DOHH2 (cell line): ENCODE results near the gene GGT7.

Experiments used
- H3F3A ChIP-seq: fragments of 200-600 bp; sonication (generic), shearing (Covaris generic); 2 replicates; pipeline ENCODE4 v1.6.0; 2016; ENCODE audit warnings: antibody characterized with exemption, mild to moderate bottlenecking; ENCODE audit not compliant: control insufficient read depth, insufficient read depth
- H3K27ac ChIP-seq: fragments of 200-600 bp; sonication (generic); 2 replicates; pipeline ENCODE4 v1.5.1; 2014; ENCODE audit warnings: low read depth, mild to moderate bottlenecking, low read length, moderate library complexity
- H3K27me3 ChIP-seq: fragments of 200-600 bp; sonication (generic); 2 replicates; pipeline ENCODE4 v1.6.1; 2014; ENCODE audit warnings: mild to moderate bottlenecking, low read length, mixed read lengths; ENCODE audit not compliant: control insufficient read depth
- H3K36me3 ChIP-seq: fragments of 200-600 bp; sonication (generic); 2 replicates; pipeline ENCODE4 v1.6.1; 2014; ENCODE audit warnings: mild to moderate bottlenecking, low read length, moderate library complexity, mixed read lengths; ENCODE audit not compliant: control insufficient read depth
- H3K4me1 ChIP-seq: fragments of 200-600 bp; sonication (generic); 2 replicates; pipeline ENCODE4 v1.6.1; 2014; ENCODE audit warnings: mild to moderate bottlenecking, low read length, mixed read lengths; ENCODE audit not compliant: control insufficient read depth
- H3K4me2 ChIP-seq: fragments of 200-600 bp; sonication (generic); 2 replicates; pipeline ENCODE4 v1.6.0; 2014; ENCODE audit warnings: mild to moderate bottlenecking, low read length, moderate library complexity
- H3K4me3 ChIP-seq: fragments of 200-600 bp; sonication (generic); 2 replicates; pipeline ENCODE4 v1.5.1; 2014; ENCODE audit warnings: mild to moderate bottlenecking, low read length, mixed read lengths
- H3K79me2 ChIP-seq: fragments of 200-600 bp; sonication (generic); 2 replicates; pipeline ENCODE4 v1.6.1; 2014; ENCODE audit warnings: mild to moderate bottlenecking, low read length, mixed read lengths; ENCODE audit not compliant: control insufficient read depth
- H3K9me2 ChIP-seq: fragments of 200-600 bp; sonication (generic); replicated peaks from 2 replicates; pipeline ENCODE4 v1.6.1; 2014; ENCODE audit warnings: mild to moderate bottlenecking, low read length, mixed read lengths; ENCODE audit not compliant: control insufficient read depth
- H3K9me3 ChIP-seq: fragments of 200-600 bp; sonication (generic); 2 replicates; pipeline ENCODE4 v1.6.1; 2014; ENCODE audit warnings: antibody characterized with exemption, low read length, mixed read lengths; ENCODE audit not compliant: control insufficient read depth, insufficient read depth
- H4K20me1 ChIP-seq: fragments of 200-600 bp; sonication (generic); 2 replicates; pipeline ENCODE4 v1.6.0; 2014; ENCODE audit warnings: low read depth, mild to moderate bottlenecking, antibody characterized with exemption, low read length, moderate library complexity; ENCODE audit not compliant: control insufficient read depth, insufficient read depth
- CTCF ChIP-seq: fragments of 200-600 bp; sonication (generic); IDR thresholded peaks from one replicate; pipeline ENCODE4 v1.5.1; 2014; ENCODE audit warnings: antibody characterized with exemption, mild to moderate bottlenecking, low read depth, low read length; ENCODE audit not compliant: poor library complexity, severe bottlenecking
- EZH2phosphoT487 ChIP-seq: fragments of 200-600 bp; sonication (generic); IDR thresholded peaks from 2 replicates; pipeline ENCODE4 v1.6.1; 2017; ENCODE audit warnings: borderline replicate concordance, mild to moderate bottlenecking, antibody characterized with exemption, low read length, moderate library complexity, mixed read lengths

GGT7 gene

GRCh38 chr20:34896086-34896621 lies 23.5 kb upstream of the GGT7 start:
- Histone ChIP-seq H3K36me3 (no peaks in the 10 kb centered on the region), H4K20me1 (no peaks in the 10 kb centered on the region), H3K9me2 (no peaks in the 10 kb centered on the region), H3K27ac (no peak overlapping the region), H3K9me3 (no peaks in the 10 kb centered on the region), H3K4me1 (no peaks in the 10 kb centered on the region), H3K4me3 (no peak overlapping the region), H3K4me2 (no peak overlapping the region), H3F3A (no peaks in the 10 kb centered on the region), H3K79me2 (no peaks in the 10 kb centered on the region), H3K27me3 (peaks cover 8% of the 10 kb centered on the region; the same call in 1 of the 2 replicates)
- TF ChIP-seq CTCF (no peak), EZH2phosphoT487 (no peak)

GRCh38 chr20:34895465-34895864 lies 22.8 kb upstream of the GGT7 start:
- no peaks in the 10 kb centered on the region for H3K9me2 ChIP-seq
- H3K79me2 ChIP-seq: no peaks in the 10 kb centered on the region
- peaks cover 6% of the 10 kb centered on the region; the same call in 1 of the 2 replicates for H3K27me3 ChIP-seq
- H3K4me1 ChIP-seq: no peaks in the 10 kb centered on the region
- no peaks in the 10 kb centered on the region for H4K20me1 ChIP-seq
- no peaks in the 10 kb centered on the region for H3F3A ChIP-seq
- H3K4me2 ChIP-seq: no peak overlapping the region
- H3K27ac ChIP-seq: no peak overlapping the region
- no peak overlapping the region for H3K4me3 ChIP-seq
- no peaks in the 10 kb centered on the region for H3K36me3 ChIP-seq
- H3K9me3 ChIP-seq: no peaks in the 10 kb centered on the region
- TF ChIP-seq CTCF (no peak), EZH2phosphoT487 (no peak)

GRCh38 chr20:34894723-34895122 lies 22.1 kb upstream of the GGT7 start:
- H3K27me3 ChIP-seq: peaks cover 10% of the 10 kb centered on the region; the same call in 1 of the 2 replicates
- no peak overlapping the region for H3K27ac ChIP-seq
- H3K9me2 ChIP-seq: no peaks in the 10 kb centered on the region
- no peaks in the 10 kb centered on the region for H3K9me3 ChIP-seq
- no peaks in the 10 kb centered on the region for H3K36me3 ChIP-seq
- no peaks in the 10 kb centered on the region for H4K20me1 ChIP-seq
- no peak overlapping the region for H3K4me2 ChIP-seq
- H3F3A ChIP-seq: no peaks in the 10 kb centered on the region
- no peaks in the 10 kb centered on the region for H3K79me2 ChIP-seq
- TF ChIP-seq EZH2phosphoT487: no peak
- no peak for TF ChIP-seq CTCF
- no peaks in the 10 kb centered on the region for H3K4me1 ChIP-seq
- no peak overlapping the region for H3K4me3 ChIP-seq
